Measurements from ENCODE around the gene VPS54.

Gene VPS54

DNA sequence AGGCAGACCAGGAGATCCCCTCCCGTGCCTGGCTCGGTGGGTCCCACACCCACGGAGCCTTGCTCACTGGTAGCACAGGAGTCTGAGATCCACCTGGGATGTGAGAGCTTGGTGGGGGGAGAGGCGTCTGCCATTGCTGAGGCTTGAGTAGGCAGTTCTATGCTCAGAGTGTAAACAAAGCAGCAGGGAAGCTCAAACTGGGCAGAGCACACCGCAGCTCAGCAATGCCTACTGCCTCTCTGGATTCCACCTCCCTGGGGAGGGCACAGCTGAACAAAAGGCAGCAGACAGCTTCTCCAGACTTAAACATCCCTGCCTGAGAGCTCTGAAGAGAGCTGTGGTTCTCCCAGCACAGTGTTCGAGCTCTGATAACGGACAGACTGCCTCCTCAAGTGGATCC is 92.4 kb downstream of the VPS54 start:
- TF ChIP-seq, protein P1, sequence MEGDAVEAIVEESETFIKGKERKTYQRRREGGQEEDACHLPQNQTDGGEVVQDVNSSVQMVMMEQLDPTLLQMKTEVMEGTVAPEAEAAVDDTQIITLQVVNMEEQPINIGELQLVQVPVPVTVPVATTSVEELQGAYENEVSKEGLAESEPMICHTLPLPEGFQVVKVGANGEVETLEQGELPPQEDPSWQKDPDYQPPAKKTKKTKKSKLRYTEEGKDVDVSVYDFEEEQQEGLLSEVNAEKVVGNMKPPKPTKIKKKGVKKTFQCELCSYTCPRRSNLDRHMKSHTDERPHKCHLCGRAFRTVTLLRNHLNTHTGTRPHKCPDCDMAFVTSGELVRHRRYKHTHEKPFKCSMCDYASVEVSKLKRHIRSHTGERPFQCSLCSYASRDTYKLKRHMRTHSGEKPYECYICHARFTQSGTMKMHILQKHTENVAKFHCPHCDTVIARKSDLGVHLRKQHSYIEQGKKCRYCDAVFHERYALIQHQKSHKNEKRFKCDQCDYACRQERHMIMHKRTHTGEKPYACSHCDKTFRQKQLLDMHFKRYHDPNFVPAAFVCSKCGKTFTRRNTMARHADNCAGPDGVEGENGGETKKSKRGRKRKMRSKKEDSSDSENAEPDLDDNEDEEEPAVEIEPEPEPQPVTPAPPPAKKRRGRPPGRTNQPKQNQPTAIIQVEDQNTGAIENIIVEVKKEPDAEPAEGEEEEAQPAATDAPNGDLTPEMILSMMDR (IDR thresholded peaks at IDR 0.05; ENCODE audit: low read depth, low read length, missing control alignments) = no peak
- H3K4me3 ChIP-seq (ENCODE audit: low read depth, low read length) = no peak overlapping the region
- no peak for DNase-seq (ENCODE audit: low read depth)

DNA sequence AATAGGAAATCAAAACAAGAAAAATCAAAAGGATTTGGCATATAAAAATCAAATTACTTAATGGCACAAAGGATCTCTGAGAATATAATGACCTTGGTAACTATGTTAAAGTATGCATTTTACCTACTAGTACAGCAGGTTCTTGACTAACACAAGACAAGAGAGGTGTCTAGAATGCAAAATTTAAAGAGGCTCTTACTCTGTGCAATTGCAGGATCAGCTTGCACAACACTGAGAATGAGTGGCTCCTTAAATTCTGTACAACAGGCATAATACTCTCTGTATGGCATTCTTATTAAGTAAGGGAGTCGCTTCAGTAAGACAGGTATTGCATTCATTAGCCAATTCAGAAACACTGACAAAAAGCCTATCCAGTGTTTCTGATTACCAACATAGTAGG is 104.9 kb downstream of the VPS54 start:
- DNase-seq (ENCODE audit: low read depth) = no peak
- TF ChIP-seq, protein P1 (IDR thresholded peaks at IDR 0.05; ENCODE audit: low read depth, low read length, missing control alignments) = no peak
- no peak overlapping the region for H3K4me3 ChIP-seq (ENCODE audit: low read depth, low read length)

DNA sequence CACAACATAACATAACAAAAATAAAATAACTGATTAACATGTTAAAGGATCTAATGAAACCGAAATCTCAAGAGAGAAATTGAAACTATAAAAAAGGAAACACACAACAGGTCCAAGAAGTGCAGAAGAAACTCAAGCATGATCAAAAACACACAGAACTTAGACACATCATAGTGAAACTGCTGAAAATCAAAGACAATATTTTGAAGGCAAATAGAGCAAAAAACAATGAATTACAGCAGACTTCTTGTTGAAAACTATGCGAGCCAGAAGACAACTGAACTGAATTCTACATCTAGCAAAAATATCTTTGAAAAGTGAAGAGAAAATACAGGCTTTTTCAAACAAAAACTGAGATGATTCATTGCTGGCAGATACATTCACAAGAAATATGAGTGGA is 116.2 kb downstream of the VPS54 start:
- peak; percentile 7 for DNase-seq (ENCODE audit: low read depth)
- no peak overlapping the region for H3K4me3 ChIP-seq (ENCODE audit: low read depth, low read length)
- TF ChIP-seq, protein P1 (IDR thresholded peaks at IDR 0.05; ENCODE audit: low read depth, low read length, missing control alignments) = no peak

DNA sequence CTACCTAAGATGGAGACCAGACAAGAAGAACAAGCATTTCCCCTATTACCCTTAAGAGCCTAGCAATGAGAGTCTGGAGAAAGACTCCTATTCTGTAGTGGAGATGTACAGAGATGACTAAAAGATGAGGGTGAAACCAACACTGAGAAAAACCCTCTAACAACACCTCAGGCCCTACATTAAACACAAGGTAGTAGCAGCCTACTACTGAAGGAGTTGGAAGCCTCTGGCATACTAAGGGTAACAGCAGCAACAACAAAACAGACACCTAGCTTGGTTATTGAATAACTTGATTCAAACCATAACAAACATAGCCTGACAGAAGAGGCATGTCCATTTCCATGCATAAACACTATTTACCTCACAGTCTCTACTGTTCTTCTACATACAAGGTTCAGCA is 117.1 kb downstream of the VPS54 start:
- TF ChIP-seq, protein P1 (IDR thresholded peaks at IDR 0.05; ENCODE audit: low read depth, low read length, missing control alignments) = no peak
- no peak for DNase-seq (ENCODE audit: low read depth)

DNA sequence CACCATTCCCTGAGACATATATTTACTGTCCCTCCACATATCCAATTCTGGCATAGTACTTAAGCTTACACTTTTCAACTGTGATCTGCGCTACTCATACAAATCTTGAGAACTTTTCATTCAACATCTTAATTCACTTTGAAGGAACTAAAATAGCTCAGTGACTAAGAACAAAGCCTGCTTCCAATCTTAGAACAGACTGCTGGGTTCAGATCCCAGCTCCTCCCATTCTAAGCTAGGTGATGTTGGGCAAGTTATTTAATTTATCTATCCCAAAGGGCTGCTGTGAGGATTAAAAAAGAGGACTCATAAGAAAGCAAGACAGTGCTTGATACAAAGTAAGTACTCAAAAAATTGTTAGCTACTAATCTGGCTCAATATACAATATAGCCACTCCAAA is 119.6 kb downstream of the VPS54 start:
- no peak overlapping the region for H3K4me3 ChIP-seq (ENCODE audit: low read depth, low read length)
- TF ChIP-seq, protein P1 (IDR thresholded peaks at IDR 0.05; ENCODE audit: low read depth, low read length, missing control alignments) = no peak
- no peak for DNase-seq (ENCODE audit: low read depth)

More for the DNA sequence above, 117.1 kb downstream of the VPS54 start:
- H3K4me3 ChIP-seq (ENCODE audit: low read depth, low read length) = no peak overlapping the region

DNA sequence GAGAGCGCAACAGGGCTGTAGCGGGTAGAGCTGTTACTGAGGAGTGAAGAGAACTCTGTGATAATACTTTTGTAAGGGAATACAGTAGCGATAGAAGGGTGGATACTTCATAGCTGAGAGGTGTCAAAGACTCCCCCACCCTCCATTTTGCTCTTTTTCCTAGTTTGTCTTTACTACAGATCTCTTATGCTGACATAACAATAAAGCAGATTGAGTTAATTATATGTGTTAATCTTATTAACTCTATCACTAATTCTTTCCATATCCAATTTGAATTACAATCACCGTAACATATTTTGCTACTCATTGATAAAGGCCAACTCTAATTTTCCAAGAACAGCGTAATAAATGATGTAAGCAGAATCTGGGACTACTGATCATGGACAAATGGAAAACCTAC is 120.4 kb downstream of the VPS54 start:
- no peak for DNase-seq (ENCODE audit: low read depth)
- H3K4me3 ChIP-seq (ENCODE audit: low read depth, low read length) = no peak overlapping the region
- TF ChIP-seq, protein P1 (IDR thresholded peaks at IDR 0.05; ENCODE audit: low read depth, low read length, missing control alignments) = no peak

DNA sequence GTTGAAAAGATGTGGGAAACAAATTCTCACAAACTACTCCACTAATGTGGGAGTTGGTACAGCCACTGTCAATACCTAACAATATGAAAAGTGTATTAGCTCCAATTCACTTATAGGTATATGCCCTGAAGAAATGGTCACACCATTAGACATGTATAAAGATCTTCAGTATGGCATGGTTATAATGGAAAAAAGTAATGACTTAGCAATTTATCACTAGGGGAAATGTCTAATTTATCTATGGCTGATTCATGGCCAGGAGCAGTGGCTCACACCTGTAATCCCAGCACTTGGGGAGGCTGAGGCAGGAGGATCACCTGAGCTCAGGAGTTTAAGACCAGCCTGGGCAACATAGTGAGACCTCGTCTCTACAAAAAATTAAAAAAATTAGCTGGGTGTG is 125.1 kb downstream of the VPS54 start:
- H3K4me3 ChIP-seq (ENCODE audit: low read depth, low read length) = no peak overlapping the region
- no peak for DNase-seq (ENCODE audit: low read depth)
- TF ChIP-seq, protein P1 (IDR thresholded peaks at IDR 0.05; ENCODE audit: low read depth, low read length, missing control alignments) = no peak
